Transverse colon (tissue), 3 donors: ENCODE data around the gene PLAAT4.

Experiments used
- CTCF ChIP-seq, 5 experiments: fragments of 200-600 bp in 3 of 5; fragments of 450-650 bp in 2 of 5; sonication (generic) in 3 of 5; IDR thresholded peaks; 1 replicate in 2 of 5; 2 replicates in 3 of 5; pipeline ENCODE4 v1.5.1; 2016 to 2017; ENCODE audit warnings: antibody characterized with exemption in 5 of 5, inconsistent platforms in 3 of 5, mild to moderate bottlenecking in 2 of 5, moderate library complexity in 1 of 5
- POLR2A ChIP-seq: fragments of 450-650 bp; IDR thresholded peaks from one replicate; pipeline ENCODE4 v1.6.1; 2016; ENCODE audit warnings: antibody characterized with exemption, mild to moderate bottlenecking, moderate library complexity

GRCh38 chr11:63567044-63567840 is 30.6 kb downstream of the PLAAT4 start:
- TF ChIP-seq CTCF (IDR thresholded peaks at IDR 0.05) (no peak), POLR2A (no peak)
